DOHH2 (cell line): ENCODE measurements around the gene OSBPL2.

Experiments used
- H3F3A ChIP-seq: fragments of 200-600 bp; sonication (generic), shearing (Covaris generic); 2 replicates; pipeline ENCODE4 v1.6.0; 2016; ENCODE audit warnings: antibody characterized with exemption, mild to moderate bottlenecking; ENCODE audit not compliant: control insufficient read depth, insufficient read depth
- H3K27ac ChIP-seq: fragments of 200-600 bp; sonication (generic); 2 replicates; pipeline ENCODE4 v1.5.1; 2014; ENCODE audit warnings: low read depth, mild to moderate bottlenecking, low read length, moderate library complexity
- H3K27me3 ChIP-seq: fragments of 200-600 bp; sonication (generic); 2 replicates; pipeline ENCODE4 v1.6.1; 2014; ENCODE audit warnings: mild to moderate bottlenecking, low read length, mixed read lengths; ENCODE audit not compliant: control insufficient read depth
- H3K36me3 ChIP-seq: fragments of 200-600 bp; sonication (generic); 2 replicates; pipeline ENCODE4 v1.6.1; 2014; ENCODE audit warnings: mild to moderate bottlenecking, low read length, moderate library complexity, mixed read lengths; ENCODE audit not compliant: control insufficient read depth
- H3K4me1 ChIP-seq: fragments of 200-600 bp; sonication (generic); 2 replicates; pipeline ENCODE4 v1.6.1; 2014; ENCODE audit warnings: mild to moderate bottlenecking, low read length, mixed read lengths; ENCODE audit not compliant: control insufficient read depth
- H3K4me2 ChIP-seq: fragments of 200-600 bp; sonication (generic); 2 replicates; pipeline ENCODE4 v1.6.0; 2014; ENCODE audit warnings: mild to moderate bottlenecking, low read length, moderate library complexity
- H3K4me3 ChIP-seq: fragments of 200-600 bp; sonication (generic); 2 replicates; pipeline ENCODE4 v1.5.1; 2014; ENCODE audit warnings: mild to moderate bottlenecking, low read length, mixed read lengths
- H3K79me2 ChIP-seq: fragments of 200-600 bp; sonication (generic); 2 replicates; pipeline ENCODE4 v1.6.1; 2014; ENCODE audit warnings: mild to moderate bottlenecking, low read length, mixed read lengths; ENCODE audit not compliant: control insufficient read depth
- H3K9me2 ChIP-seq: fragments of 200-600 bp; sonication (generic); replicated peaks from 2 replicates; pipeline ENCODE4 v1.6.1; 2014; ENCODE audit warnings: mild to moderate bottlenecking, low read length, mixed read lengths; ENCODE audit not compliant: control insufficient read depth
- H3K9me3 ChIP-seq: fragments of 200-600 bp; sonication (generic); 2 replicates; pipeline ENCODE4 v1.6.1; 2014; ENCODE audit warnings: antibody characterized with exemption, low read length, mixed read lengths; ENCODE audit not compliant: control insufficient read depth, insufficient read depth
- H4K20me1 ChIP-seq: fragments of 200-600 bp; sonication (generic); 2 replicates; pipeline ENCODE4 v1.6.0; 2014; ENCODE audit warnings: low read depth, mild to moderate bottlenecking, antibody characterized with exemption, low read length, moderate library complexity; ENCODE audit not compliant: control insufficient read depth, insufficient read depth
- EZH2phosphoT487 ChIP-seq: fragments of 200-600 bp; sonication (generic); IDR thresholded peaks from 2 replicates; pipeline ENCODE4 v1.6.1; 2017; ENCODE audit warnings: borderline replicate concordance, mild to moderate bottlenecking, antibody characterized with exemption, low read length, moderate library complexity, mixed read lengths
- TF ChIP-seq, protein P1 (sequence below): fragments of 200-600 bp; sonication (generic); IDR thresholded peaks from one replicate; pipeline ENCODE4 v1.5.1; 2014; ENCODE audit warnings: antibody characterized with exemption, mild to moderate bottlenecking, low read depth, low read length; ENCODE audit not compliant: poor library complexity, severe bottlenecking

Gene OSBPL2

GRCh38 chr20:62284448-62284847, 46.1 kb downstream of the OSBPL2 start:
- no peaks in the 10 kb centered on the region for H3K27me3 ChIP-seq
- H3K4me3 ChIP-seq, result no peak overlapping the region
- no peaks in the 10 kb centered on the region for H3K9me2 ChIP-seq
- no peaks in the 10 kb centered on the region for H4K20me1 ChIP-seq
- H3K27ac ChIP-seq, result no peak overlapping the region
- H3K4me1 ChIP-seq, result no peaks in the 10 kb centered on the region
- no peaks in the 10 kb centered on the region for H3F3A ChIP-seq
- no peak for TF ChIP-seq EZH2phosphoT487
- TF ChIP-seq, protein P1, sequence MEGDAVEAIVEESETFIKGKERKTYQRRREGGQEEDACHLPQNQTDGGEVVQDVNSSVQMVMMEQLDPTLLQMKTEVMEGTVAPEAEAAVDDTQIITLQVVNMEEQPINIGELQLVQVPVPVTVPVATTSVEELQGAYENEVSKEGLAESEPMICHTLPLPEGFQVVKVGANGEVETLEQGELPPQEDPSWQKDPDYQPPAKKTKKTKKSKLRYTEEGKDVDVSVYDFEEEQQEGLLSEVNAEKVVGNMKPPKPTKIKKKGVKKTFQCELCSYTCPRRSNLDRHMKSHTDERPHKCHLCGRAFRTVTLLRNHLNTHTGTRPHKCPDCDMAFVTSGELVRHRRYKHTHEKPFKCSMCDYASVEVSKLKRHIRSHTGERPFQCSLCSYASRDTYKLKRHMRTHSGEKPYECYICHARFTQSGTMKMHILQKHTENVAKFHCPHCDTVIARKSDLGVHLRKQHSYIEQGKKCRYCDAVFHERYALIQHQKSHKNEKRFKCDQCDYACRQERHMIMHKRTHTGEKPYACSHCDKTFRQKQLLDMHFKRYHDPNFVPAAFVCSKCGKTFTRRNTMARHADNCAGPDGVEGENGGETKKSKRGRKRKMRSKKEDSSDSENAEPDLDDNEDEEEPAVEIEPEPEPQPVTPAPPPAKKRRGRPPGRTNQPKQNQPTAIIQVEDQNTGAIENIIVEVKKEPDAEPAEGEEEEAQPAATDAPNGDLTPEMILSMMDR, result no peak
- no peaks in the 10 kb centered on the region for H3K79me2 ChIP-seq
- no peak overlapping the region for H3K4me2 ChIP-seq
- peaks cover 22% of the 10 kb centered on the region for H3K36me3 ChIP-seq
- no peaks in the 10 kb centered on the region for H3K9me3 ChIP-seq

- Histone ChIP-seq H3F3A (no peaks in the 10 kb centered on the region), H3K27me3 (no peaks in the 10 kb centered on the region), H3K4me1 (no peaks in the 10 kb centered on the region), H3K4me2 (no peak overlapping the region), H3K4me3 (no peak overlapping the region), H3K27ac (no peak overlapping the region), H4K20me1 (no peaks in the 10 kb centered on the region), H3K79me2 (no peaks in the 10 kb centered on the region), H3K9me3 (no peaks in the 10 kb centered on the region), H3K9me2 (no peaks in the 10 kb centered on the region), H3K36me3 (peaks cover 16% of the 10 kb centered on the region)
- TF ChIP-seq, protein P1, result no peak
- TF ChIP-seq EZH2phosphoT487, result no peak
Measured at GRCh38 chr20:62285151-62285550, 46.8 kb downstream of the OSBPL2 start.

GRCh38 chr20:62285722-62286121, 47.4 kb downstream of the OSBPL2 start:
- Histone ChIP-seq H3K27ac (no peak overlapping the region), H3K27me3 (no peaks in the 10 kb centered on the region), H3F3A (no peaks in the 10 kb centered on the region), H4K20me1 (no peaks in the 10 kb centered on the region), H3K9me3 (no peaks in the 10 kb centered on the region), H3K4me2 (no peak overlapping the region), H3K4me1 (no peaks in the 10 kb centered on the region), H3K9me2 (no peaks in the 10 kb centered on the region), H3K36me3 (peaks cover 10% of the 10 kb centered on the region), H3K4me3 (no peak overlapping the region), H3K79me2 (no peaks in the 10 kb centered on the region)
- no peak for TF ChIP-seq EZH2phosphoT487
- TF ChIP-seq, protein P1, result no peak
